Measurements from ENCODE around the gene RANBP3.
"Not testable (repeated sequence)": the region's sequence is repeated elsewhere in the genome, so short reads cannot be mapped to it uniquely, and the experiment has no call there.

RANBP3 gene

GRCh38 chr19:6006896-6007295 lies 29.0 kb upstream of the RANBP3 start:
- no peak for DNase-seq

DNA sequence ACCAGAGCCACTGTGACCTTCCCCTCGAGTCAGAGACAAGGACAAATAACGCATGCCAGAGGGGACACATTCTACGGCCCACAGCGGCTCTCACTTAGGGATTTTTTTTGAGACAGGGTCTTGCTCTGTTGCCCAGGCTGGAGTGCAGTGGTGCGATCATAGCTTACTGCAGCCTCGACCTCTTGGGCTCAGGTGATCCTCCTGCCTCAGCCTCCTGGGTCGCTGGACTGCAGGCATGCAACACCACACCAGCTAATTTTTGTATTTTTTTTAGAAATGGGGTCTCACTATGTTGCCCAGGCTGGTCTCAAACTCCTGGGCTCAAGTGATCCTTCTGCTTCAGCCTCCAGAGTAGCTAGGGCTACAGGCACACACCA lies 28.1 kb upstream of the RANBP3 start:
- DNase-seq: not testable (repeated sequence)

DNA sequence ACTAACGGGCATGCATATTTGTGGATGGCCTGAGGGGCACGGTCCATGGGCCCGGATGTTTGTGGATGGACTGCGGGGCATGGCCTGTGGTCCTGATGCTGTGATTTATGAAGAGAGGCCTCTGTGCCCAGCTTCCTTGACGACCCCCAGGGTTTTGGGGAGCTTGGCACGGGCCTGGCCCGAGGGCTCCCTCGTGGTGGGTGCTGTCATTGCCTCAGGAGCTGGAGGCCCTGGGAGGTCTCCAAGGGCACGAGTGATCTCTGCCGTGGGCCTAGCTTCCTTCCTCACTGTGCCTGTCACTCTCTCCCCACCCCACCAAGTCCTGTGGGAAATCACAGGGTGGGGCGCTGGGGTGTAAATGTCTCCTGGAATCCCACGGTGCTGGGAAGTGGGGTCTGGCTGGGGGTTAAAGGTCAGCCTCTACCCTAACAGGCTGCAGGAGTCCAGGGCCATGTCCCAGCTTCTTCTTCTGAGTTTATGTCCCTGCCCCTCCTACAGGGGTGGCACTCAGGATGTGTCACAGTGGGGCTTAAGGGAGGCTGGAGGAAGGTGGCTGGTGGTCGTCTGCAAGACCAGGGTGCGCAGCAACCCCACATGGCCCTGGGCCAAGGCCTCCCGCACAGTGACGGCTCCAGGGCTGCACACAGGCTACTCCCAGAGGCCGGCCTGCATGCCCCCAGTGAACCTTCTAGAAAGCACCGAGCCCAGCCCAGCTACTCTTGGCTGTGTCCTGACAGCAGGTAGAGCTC lies 27.6 kb upstream of the RANBP3 start:
- no peak for DNase-seq

DNA sequence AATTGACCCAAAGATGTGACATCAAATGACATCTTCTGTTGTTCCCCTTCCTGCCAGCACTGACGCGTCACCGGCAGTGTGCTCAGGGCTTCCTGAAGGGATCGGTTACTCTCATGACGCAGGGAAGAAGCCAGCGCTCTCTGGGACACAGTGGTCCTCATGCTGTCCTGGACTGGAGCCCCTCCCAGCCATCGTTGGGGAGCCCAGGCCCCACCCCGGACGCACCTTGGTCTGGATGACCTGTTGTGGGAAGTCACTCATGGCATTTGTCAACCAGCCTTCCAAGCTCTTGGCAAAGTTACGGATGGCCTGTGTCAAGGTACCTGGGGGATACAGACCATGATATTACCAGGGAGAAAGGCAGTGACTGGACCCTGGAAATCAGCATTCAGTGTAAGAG lies 26.0 kb upstream of the RANBP3 start:
- DNase-seq: no peak

DNA sequence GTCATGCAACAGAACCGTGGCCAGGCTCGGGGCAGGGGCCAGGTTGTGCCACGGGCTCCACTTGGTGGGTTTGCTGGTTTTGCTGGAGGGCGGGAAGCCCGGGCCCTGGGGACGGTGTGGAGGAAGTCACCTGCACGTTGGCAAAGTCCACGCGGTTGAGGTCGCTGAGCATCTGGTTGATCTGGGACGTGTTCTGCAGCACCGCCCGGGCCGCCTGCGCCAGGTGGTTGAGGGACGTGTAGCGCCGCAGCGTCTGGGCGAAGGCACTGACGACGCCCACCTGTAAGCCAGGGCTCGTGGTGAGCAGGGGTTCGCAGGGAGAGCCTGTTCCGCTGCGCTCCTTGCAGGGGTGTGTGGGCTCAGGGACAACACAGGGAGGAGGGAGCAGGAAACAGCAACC lies 24.7 kb upstream of the RANBP3 start:
- DNase-seq: no peak

DNA sequence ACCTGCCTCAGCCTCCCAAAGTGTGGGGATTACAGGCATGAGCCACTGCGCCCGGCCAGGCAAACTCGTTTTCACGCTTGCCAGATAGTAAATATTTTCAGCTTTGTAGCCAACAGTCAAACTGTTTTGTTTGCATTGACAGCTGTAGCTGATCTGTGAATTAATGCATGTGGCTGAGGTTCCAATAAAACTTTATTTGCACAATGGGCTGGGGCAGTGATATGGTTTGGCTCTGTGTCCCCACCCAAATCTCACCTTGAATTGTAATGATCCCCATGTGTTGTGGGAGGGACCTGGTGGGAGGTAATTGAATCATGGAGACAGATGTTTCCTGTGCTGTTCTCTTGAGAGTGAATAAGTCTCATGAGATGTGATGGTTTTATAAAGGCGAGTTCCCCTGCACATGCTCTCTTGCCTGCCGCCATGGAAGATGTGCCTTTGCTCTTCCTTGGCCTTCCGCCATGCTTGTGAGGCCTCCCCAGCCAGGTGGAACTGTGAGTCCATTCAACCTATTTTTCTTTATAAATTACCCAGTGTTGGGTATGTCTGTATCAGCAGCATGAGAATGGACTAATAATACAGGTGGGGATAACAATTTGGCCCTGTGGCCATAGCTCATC lies 22.4 kb upstream of the RANBP3 start:
- DNase-seq: no peak

GRCh38 chr19:5999693-6000092 lies 21.8 kb upstream of the RANBP3 start:
- DNase-seq: no peak

DNA sequence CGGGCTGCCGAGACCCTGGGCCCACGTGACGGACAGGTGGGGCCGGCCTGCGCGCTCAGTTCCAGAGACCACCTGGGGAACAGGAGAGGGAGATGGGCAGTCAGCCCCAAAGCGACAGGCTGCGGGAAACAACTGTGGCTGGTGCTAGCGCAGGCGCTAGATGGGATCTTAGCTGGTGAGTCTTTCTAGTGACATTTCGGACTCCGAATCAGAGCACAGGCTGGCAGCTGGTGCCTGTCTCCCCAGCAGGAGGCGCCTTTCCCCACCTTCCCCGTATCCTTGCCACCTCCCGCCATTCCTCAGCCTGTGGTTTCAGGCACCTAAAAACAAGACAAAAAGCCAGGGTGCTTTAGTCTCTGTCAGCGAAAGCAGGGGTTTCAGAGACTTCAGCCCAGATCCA lies 19.4 kb upstream of the RANBP3 start:
- DNase-seq: no peak

- DNase-seq: no peak
These were observed 18.8 kb upstream of the RANBP3 start for GRCh38 chr19:5996623-5997320.

DNA sequence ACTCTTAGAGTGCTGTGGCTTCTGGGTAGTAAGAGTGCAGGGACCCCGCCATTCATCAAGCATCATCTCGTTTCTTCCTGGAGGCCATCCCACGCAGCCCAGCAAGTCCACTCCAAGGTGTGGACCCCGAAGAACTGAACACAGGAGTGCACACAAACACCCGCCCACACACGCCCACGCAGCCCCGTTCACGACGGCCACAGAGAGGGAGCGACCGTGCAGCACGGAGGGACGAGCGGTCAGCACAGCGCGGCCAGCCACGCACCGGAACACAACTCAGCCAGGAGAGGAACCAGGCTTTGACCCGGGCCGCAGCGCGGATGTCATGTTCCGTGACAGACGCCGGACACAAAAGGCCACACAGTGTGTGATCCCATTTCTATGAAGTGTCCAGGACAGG lies 18.2 kb upstream of the RANBP3 start:
- no peak for DNase-seq

GRCh38 chr19:5995606-5996005 lies 17.7 kb upstream of the RANBP3 start:
- no peak for DNase-seq

DNA sequence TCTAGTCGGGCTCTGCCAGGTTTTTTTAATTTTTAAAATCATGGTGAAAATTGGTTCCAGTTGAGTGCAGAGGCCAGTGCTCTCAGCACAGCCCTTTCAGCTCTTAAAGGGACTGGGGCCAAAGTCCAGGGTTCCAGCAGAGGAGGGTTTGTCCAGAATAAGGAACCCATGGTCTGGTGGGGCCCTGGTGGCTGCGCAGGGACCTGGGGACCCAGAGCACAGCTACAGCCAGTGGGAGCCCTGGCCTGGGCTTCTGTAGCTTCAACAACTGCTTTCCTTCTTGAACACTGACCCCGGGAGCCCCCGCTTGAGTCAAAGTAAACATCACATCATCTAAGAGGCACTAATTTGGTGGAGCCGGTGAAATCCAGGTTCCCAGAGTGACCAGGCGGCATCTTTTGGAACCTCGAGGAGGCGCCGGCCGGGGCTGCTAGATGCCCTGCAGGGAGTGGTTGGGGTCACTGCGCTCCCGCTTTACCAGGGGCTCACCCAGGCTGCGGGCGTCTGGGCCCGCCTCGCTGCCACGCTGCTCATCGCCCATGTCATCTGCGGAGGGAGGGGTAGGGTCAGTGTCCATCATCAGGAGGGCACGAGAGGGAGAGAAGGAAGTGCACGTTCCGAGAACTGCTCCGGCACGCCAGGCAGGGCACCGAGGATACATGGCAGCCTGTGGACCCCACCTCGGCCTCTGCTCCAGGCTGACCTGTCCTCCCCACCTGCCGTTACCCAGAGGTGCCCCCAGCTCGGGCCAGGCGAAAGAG lies 16.6 kb upstream of the RANBP3 start:
- no peak for DNase-seq

DNA sequence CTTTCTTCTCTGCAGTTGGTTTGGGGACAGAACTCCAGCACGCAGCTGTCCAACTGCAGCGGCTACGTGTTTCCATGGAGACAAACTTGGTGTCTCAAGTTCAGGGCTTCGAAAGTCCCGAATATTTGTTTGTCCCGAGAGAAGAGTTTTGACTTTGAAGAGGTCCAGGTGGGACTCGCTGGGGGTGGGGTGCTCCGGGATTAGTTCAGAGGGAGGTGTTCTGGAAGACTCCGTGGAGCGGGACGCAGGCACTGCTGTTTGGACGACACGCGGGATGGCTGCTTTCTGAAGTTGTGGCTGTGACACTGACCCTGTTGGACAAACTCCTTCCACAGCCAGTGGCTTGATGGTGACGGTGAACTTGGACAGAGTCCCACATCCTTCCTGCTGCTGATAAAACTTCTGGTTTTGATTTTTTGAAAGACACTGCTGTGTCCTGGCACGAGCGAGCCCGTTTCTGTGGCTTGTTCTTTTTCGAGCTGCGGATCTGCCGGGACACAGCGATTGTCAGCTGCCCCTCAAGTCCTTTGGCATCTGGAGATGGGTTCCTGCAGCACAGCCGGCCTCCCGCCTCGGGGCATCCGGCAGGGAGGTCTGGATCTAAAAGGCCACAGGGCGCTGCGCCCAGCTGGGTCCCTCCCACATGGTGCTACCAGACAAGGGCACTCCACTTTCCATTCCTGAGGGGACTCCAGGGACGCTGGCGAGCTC lies 15.9 kb upstream of the RANBP3 start:
- DNase-seq: no peak

DNA sequence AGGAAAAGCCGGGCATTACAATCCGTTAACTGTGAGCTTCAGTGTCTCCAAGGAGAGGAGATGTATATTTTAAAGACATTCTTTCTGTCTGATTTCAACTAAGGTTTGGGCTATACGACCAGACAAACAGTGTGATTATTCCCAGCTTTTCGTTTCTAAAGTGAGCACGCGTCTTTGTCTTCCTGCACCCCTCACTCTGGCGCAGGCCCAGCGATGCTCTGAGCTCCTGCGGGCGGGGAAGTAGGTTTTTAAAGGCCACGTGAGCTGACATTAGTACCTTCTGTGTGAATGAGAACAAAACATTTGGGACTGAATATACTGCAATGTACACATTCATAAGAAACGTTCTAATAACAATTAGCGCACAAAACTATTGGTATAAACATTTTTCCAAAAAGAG lies 15.3 kb upstream of the RANBP3 start:
- DNase-seq: no peak

- DNase-seq: no peak
These were observed 14.8 kb upstream of the RANBP3 start for GRCh38 chr19:5992756-5993155.

- no peak for DNase-seq
These were observed 13.4 kb upstream of the RANBP3 start for GRCh38 chr19:5991244-5991838.

- peak; percentile 19 for DNase-seq
These were observed 12.4 kb upstream of the RANBP3 start for GRCh38 chr19:5990289-5990797.

DNA sequence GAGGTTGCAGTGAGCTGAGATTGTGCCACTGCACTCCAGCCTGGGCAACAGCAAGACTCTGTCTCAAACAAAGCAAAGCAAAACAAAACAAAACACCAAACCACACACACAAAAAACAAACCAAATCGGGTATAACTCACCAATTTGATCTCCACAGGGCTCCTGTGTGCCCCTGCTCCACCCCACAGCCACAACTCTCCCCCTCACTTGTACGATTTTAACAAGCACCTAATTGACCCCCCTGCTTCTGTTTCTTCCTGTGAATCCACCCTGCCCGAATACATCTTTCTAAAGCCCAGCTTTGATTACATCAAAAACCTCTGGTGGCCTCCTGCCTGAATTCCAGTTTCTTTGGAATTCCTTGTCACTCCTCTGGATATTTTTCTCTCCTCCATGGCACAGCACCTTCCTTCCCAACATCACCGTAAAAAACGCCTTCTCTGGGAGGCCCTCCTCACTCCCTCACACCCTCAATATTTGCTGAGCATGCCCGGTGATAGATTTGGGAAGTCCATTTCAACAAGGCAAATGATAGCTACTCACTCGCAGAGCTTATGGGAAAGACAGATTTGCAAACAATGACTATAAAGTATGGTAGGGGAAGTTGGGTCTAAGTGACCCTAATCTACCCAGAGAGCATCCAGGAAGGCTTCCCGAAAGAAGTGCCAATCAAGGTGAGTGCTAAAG lies 11.6 kb upstream of the RANBP3 start:
- DNase-seq: peak; percentile 3

- no peak for DNase-seq
These were observed 10.8 kb upstream of the RANBP3 start for GRCh38 chr19:5988517-5989387.

DNA sequence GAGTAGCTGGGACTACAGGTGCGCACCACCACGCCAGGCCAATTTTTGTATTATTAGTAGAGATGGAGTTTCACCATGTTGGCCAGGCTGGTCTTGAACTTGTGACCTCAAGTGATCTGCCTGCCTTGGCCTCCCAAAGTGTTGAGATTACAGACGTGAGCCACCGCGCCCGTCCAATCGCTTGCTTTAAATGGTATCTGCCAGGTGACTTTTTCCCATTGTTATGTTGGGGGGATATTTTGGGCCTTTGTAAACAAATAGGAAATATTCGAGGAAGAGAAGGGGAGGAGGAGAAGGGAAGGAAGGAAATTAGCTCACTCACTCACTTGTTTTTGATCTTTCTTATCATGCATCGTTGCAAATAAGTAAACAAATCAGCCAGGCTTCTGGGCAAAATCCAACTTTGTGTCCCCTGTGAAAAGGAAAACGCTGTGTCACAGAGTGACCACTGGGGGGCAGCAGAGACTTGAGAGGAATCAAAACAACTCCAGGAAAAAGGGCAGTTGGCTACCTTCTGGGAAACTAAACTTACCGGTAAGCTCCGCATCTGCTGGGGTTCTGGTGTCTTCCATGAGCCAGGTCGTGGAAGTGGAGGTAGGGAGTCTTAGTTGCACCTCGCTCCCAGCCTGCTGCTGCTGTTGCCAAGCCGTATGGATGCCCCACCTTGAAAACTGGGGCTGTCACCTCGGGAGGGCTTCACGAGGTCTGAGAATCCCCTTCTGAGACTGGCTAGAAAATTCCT lies 9.3 kb upstream of the RANBP3 start:
- DNase-seq: peak; percentile 72
